ENCODE data around the gene HAUS7.

HAUS7 gene

DNA sequence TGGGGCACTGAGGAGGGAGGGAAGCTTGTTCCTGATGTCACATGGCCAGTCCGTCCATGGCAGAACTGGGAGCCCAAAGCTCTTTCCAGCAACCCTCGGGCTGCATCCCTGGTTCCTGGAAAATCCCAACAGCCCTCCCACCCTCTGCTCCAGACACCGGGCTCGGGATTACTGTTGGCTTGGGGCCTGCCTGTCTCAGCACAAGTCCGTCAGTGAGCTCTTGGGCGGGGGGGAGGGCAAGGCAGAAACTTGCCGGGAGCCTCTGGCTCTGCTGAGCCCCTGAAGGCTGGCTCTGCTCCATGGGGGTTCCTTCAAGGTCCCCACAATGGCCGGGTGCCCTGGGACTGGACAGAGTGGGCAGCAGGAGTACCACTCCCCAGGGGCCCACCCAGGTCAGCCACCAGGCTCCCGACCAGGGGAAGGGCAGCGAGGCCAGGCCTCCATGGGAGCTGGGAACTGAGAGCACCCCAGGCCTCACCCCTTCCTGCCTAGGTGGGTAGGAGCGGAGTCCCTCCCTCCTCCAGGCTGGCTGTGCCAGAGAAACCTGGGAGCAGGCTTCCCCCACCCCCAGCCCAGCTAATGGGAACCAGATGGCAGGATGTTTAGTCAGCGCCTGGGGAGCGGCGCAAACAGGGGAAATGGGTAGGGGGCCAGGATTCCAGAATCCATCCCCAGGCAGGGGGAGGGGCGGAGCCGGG lies 6.4 kb upstream of the HAUS7 start:
- TF ChIP-seq, protein P1, sequence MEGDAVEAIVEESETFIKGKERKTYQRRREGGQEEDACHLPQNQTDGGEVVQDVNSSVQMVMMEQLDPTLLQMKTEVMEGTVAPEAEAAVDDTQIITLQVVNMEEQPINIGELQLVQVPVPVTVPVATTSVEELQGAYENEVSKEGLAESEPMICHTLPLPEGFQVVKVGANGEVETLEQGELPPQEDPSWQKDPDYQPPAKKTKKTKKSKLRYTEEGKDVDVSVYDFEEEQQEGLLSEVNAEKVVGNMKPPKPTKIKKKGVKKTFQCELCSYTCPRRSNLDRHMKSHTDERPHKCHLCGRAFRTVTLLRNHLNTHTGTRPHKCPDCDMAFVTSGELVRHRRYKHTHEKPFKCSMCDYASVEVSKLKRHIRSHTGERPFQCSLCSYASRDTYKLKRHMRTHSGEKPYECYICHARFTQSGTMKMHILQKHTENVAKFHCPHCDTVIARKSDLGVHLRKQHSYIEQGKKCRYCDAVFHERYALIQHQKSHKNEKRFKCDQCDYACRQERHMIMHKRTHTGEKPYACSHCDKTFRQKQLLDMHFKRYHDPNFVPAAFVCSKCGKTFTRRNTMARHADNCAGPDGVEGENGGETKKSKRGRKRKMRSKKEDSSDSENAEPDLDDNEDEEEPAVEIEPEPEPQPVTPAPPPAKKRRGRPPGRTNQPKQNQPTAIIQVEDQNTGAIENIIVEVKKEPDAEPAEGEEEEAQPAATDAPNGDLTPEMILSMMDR (conservative IDR thresholded peaks at IDR 0.05) = no peak
- H3K27ac ChIP-seq = no peak overlapping the region

DNA sequence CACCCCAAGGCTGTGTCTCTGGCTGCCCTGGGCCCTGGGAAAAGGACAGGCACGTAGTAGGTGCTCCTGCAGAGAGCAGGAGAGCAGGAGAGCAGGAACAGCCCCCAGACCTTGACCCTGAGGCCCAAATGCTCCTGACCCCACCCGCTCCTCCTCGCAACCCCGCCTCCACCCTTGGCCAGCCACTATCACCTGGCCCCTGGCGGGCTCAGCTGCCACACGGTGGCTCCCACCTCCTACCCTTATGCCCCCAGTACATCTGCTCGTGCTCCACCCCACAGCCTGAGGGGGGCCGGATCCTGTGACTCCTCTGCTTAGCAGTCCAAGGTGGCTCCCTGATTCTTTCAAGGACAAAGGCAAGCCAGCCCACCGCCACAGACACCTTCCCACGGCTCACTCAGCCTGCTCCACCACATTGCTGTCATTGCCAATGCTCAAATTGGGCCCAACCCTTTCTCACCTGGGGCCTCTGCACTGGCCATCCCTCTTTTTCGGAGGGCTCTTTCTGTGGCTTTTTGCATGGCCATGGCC lies 5.4 kb upstream of the HAUS7 start:
- no peak overlapping the region for H3K27ac ChIP-seq
- TF ChIP-seq, protein P1 (conservative IDR thresholded peaks at IDR 0.05) = no peak

DNA sequence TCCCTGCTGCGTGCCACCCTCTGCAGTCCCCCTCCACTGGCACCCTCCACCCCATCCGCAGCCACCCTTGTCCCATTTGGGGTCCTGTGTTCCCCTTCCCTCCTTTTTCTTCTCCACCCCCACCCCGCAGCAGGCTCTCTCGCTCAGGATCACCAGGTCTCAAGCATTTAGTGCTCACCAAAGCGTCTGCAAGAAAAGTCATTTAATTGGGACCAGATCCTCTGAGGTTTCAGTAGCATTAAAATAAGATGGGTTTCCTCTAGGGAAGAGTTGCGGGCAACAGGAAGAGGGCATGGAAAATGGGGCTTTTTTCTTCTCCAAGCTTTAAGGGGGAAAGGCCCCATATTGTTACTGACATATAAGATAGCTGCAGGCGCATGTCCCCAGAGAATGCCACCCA lies 4.9 kb upstream of the HAUS7 start:
- TF ChIP-seq, protein P1 (conservative IDR thresholded peaks at IDR 0.05) = no peak
- peak overlapping the region; percentile 41; the same call in 1 of the 2 replicates for H3K27ac ChIP-seq

DNA sequence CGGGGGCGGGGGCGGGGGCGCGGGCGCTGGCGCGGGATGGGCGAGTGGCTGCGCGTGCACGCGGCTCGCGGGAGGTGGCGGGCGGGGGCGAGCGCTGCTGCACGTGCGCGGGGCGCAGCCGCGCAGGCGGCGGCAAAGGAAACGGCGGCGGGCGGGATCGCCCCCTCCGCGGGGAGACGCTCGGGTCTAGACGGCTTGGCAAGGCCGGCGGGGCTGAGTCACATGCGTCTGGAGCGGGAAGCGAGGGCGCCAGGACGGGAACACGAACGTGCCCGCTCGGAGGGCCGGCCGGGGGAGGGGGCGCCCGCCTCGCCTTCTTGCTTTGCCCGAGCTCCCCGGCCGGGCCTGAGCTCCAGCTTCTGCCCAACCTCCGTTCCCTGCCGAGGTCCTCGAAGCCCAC lies 4.3 kb upstream of the HAUS7 start:
- TF ChIP-seq, protein P1 (conservative IDR thresholded peaks at IDR 0.05) = no peak

DNA sequence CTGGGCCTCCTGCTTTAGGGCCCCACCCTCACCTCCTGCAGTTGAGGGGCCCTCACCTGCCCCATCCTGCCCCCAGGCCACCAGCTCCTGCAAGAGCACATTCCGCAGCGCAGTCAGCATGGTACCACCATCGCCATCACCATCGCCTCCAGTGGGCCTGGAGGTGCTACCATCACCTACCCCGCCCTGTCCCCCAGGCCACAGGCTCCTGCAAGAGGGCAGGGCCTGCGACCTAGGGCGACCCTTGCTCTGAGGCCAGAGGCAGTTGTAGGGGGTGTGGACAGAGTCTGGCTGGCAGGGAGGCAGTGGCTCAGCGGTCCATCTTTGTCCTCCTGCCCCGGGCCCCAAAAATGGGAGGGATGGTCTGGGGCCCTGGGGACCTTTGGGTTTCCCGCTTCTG lies 3.9 kb upstream of the HAUS7 start:
- no peak overlapping the region; the same call in 1 of the 2 replicates for H3K27ac ChIP-seq
- TF ChIP-seq, protein P1 (conservative IDR thresholded peaks at IDR 0.05) = no peak

More for the DNA sequence above, 4.3 kb upstream of the HAUS7 start:
- H3K27ac ChIP-seq = peak overlapping the region; percentile 41; the same call in 1 of the 2 replicates

DNA sequence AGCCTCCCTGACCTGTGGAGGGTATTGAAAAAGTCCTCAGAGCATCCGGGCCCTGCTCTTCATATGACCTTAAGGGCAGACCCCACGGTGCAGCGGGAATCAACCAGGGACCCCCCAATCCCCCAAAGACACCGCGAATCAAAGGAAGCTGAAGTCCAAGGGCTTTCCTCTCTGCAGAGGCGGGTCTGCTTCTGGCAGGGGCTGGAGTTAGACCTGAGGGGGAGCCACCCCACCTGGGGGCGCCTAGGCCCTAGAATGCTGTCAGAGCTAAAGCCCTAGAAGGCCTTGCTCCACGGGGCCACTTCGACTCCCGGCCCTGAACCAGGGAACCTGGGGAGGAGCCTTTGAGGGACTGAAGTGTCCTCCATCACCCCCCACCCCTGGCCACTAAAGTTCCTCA lies 2.8 kb upstream of the HAUS7 start:
- TF ChIP-seq, protein P1 (conservative IDR thresholded peaks at IDR 0.05) = no peak
- H3K27ac ChIP-seq = no peak overlapping the region

DNA sequence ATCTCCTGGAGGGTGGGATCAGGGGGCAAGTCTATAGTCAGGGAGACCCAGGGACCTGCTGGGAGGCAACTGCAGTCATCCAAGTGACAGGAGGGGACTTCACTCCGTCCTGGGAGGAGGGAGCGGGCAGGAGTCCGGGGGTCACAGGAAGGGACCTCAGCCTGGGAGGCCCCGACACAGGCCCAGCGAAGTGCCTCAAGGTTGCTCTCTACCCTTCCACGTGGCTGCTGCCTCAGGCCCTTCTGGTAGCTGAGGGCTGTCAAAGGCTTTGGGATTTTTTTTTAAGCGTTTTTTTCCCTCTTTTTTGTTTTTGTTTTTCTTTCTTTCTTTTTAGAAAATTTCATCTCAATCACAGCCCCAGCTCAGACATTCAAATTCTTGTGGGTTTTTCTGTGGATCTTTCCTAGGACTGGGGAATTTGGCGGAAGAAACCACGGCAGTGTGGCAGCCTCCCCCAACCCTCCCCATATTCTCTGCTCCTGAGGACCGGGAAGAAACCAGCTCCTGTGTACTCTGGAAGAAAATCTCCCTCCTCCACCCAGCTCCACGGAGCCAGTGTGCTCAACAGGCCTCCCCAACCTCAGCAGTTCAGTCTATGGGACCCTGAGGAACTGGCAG lies 1.4 kb upstream of the HAUS7 start:
- H3K27ac ChIP-seq = no peak overlapping the region
- TF ChIP-seq, protein P1 (conservative IDR thresholded peaks at IDR 0.05) = no peak
